HCT116 (cell line): Measurements from ENCODE around the gene HYI. TPM values are rescaled to one million over a fixed set of nuclear protein-coding genes. Genes with fewer than 3 reads are reported as not detected.

Experiments
- ATAC-seq: fragments of 200-7000 bp; cut with Tn5 transposase; 2 replicates; pipeline ENCODE4 v1.9.1; 2020; ENCODE audit warnings: mild to moderate bottlenecking, moderate library complexity
- BruUV-seq: library from RNA; stranded (reverse); fragments of 400-500 nt; replicated peaks from 2 replicates; lab custom pipeline; 2021; lab: Mats Ljungman, UMichigan
- CTCF ChIA-PET: fragments of 300-600 bp; sonication (Branson Sonifier 250); formaldehyde crosslinking; loops from one replicate; lab custom pipeline; 2021; ENCODE audit warnings: antibody characterized with exemption; lab: Charles Lee
- POLR2A ChIA-PET: fragments of 300-600, 350-600 bp; sonication (Branson Sonifier 250); formaldehyde crosslinking; loops from one replicate; lab custom pipeline; 2021; ENCODE audit warnings: antibody characterized with exemption; lab: Charles Lee
- RAD21 ChIA-PET, 2 experiments: fragments of 300-600 bp; sonication (Branson Sonifier 250); formaldehyde crosslinking; loops; one replicate each; lab custom pipeline; 2023; ENCODE audit warnings: low total read pairs in 2 of 2; ENCODE audit not compliant: uncharacterized antibody in 2 of 2, unreplicated experiment in 2 of 2, low non-redundant PET in 1 of 2; lab: Charles Lee
- DNase-seq: peaks from one replicate; pipeline ENCODE4 v3.0.0-alpha.2; 2010; ENCODE audit warnings: low read depth, low spot score
- H2AFZ ChIP-seq: fragments of 200-600 bp; shearing (Covaris generic), sonication (generic); 2 replicates; pipeline ENCODE4 v1.6.1; 2017; ENCODE audit warnings: low read depth, mixed run types, mixed read lengths, antibody characterized with exemption, low read length; ENCODE audit not compliant: poor library complexity, severe bottlenecking
- H3K27ac ChIP-seq: 2 replicates; pipeline ENCODE4 v1.5.1; 2012; ENCODE audit warnings: low read depth, low read length
- H3K27me3 ChIP-seq: fragments of 200-600 bp; sonication (generic); 2 replicates; pipeline ENCODE4 v1.6.1; 2016; ENCODE audit warnings: mixed run types, low read length, mixed read lengths; ENCODE audit not compliant: insufficient read depth
- H3K36me3 ChIP-seq, 2 experiments: fragments of 200-500 bp in 1 of 2; fragments of 200-600 bp in 1 of 2; sonication (Bioruptor generic) in 1 of 2; sonication (generic) in 1 of 2; 2 replicates each; pipeline versions ENCODE4 v1.5.1 to v1.6.1; 2014 to 2016; ENCODE audit warnings: low read length in 2 of 2, inconsistent platforms in 1 of 2, mixed read lengths in 1 of 2, mixed run types in 1 of 2; ENCODE audit not compliant: insufficient read depth in 2 of 2, control insufficient read depth in 1 of 2
- H3K4me1 ChIP-seq, 2 experiments: fragments of 200-600 bp in 1 of 2; sonication (generic) in 1 of 2; 2 replicates each; pipeline versions ENCODE4 v1.5.1 to v1.6.1; 2012 to 2017; ENCODE audit warnings: low read length in 2 of 2, inconsistent platforms in 1 of 2, mild to moderate bottlenecking in 1 of 2, mixed read lengths in 1 of 2, mixed run types in 1 of 2, moderate library complexity in 1 of 2; ENCODE audit not compliant: insufficient read depth in 2 of 2, control insufficient read depth in 1 of 2
- H3K4me2 ChIP-seq: fragments of 200-600 bp; sonication (generic); 2 replicates; pipeline ENCODE4 v1.6.1; 2017; ENCODE audit warnings: mixed run types, low read length, mixed read lengths
- H3K4me3 ChIP-seq, 2 experiments: fragments of 200-600 bp in 1 of 2; sonication (generic) in 1 of 2; replicated peaks in 1 of 2; 2 replicates each; pipeline ENCODE4 v1.5.1; 2011 to 2016; ENCODE audit warnings: low read length in 2 of 2, control low read depth in 1 of 2, low read depth in 1 of 2, mild to moderate bottlenecking in 1 of 2, mixed read lengths in 1 of 2, mixed run types in 1 of 2
- H3K79me2 ChIP-seq: fragments of 200-600 bp; sonication (generic); 2 replicates; pipeline ENCODE4 v1.6.1; 2017; ENCODE audit warnings: mild to moderate bottlenecking, mixed run types, low read length, moderate library complexity, mixed read lengths; ENCODE audit not compliant: insufficient read depth
- H3K9ac ChIP-seq: fragments of 200-600 bp; sonication (generic); 2 replicates; pipeline ENCODE4 v1.6.1; 2016; ENCODE audit warnings: low read length, mixed read lengths
- H3K9me2 ChIP-seq: fragments of 200-600 bp; sonication (generic), shearing (Covaris generic); 2 replicates; pipeline ENCODE4 v1.6.1; 2017; ENCODE audit warnings: mixed run types, mild to moderate bottlenecking, moderate library complexity; ENCODE audit not compliant: insufficient read depth
- H3K9me3 ChIP-seq, 2 experiments: fragments of 200-500 bp in 1 of 2; fragments of 200-600 bp in 1 of 2; sonication (Bioruptor generic) in 1 of 2; sonication (generic) in 1 of 2; 2 replicates each; pipeline ENCODE4 v1.6.1; 2014 to 2017; ENCODE audit warnings: low read length in 2 of 2, mixed read lengths in 2 of 2, inconsistent platforms in 1 of 2, low read depth in 1 of 2, mild to moderate bottlenecking in 1 of 2, mixed run types in 1 of 2, moderate library complexity in 1 of 2; ENCODE audit not compliant: control insufficient read depth in 1 of 2, insufficient read depth in 1 of 2
- H4K20me1 ChIP-seq: fragments of 200-600 bp; sonication (generic), shearing (Covaris generic); 2 replicates; pipeline ENCODE4 v1.6.1; 2017; ENCODE audit warnings: mixed run types, mild to moderate bottlenecking, moderate library complexity; ENCODE audit not compliant: insufficient read depth
- CEBPB ChIP-seq: IDR thresholded peaks from 2 replicates; pipeline ENCODE4 v1.6.1; 2012; ENCODE audit warnings: low read depth
- EGR1 ChIP-seq: IDR thresholded peaks from 2 replicates; pipeline ENCODE4 v1.6.1; 2012; ENCODE audit warnings: low read depth
- EZH2phosphoT487 ChIP-seq: fragments of 200-600 bp; IDR thresholded peaks from 2 replicates; pipeline ENCODE4 v1.6.1; 2018; ENCODE audit warnings: antibody characterized with exemption, borderline replicate concordance
- FOSL1 ChIP-seq: IDR thresholded peaks from 2 replicates; pipeline ENCODE4 v1.6.1; 2012; ENCODE audit warnings: low read depth
- JUND ChIP-seq: IDR thresholded peaks from 2 replicates; pipeline ENCODE4 v1.6.1; 2012
- SIN3A ChIP-seq: IDR thresholded peaks from 2 replicates; pipeline ENCODE4 v1.6.1; 2012; ENCODE audit warnings: low read depth
- SP1 ChIP-seq: IDR thresholded peaks from 2 replicates; pipeline ENCODE4 v1.6.1; 2012; ENCODE audit warnings: low read depth
- YY1 ChIP-seq: IDR thresholded peaks from 2 replicates; pipeline ENCODE4 v1.6.1; 2011; ENCODE audit warnings: low read length, low read depth, moderate library complexity, mild to moderate bottlenecking; ENCODE audit not compliant: insufficient replicate concordance; ENCODE audit errors: extremely low read depth
- ZNF274 ChIP-seq: fragments of 200-500 bp; sonication (Bioruptor generic); IDR thresholded peaks from 2 replicates; pipeline ENCODE4 v1.6.1; 2014; ENCODE audit warnings: mild to moderate bottlenecking, low read depth, low read length, inconsistent platforms
- intact Hi-C: fragments of 100-400 bp; cut with micrococcal nuclease; formaldehyde crosslinking; loops from 2 replicates; pipeline ENCODE4 v1.10.0; 2022
- total RNA-seq: library from RNA; stranded (reverse); gene quantifications from one replicate; pipeline ENCODE4 v1.2.1, GENCODE V29; 2021; ENCODE audit not compliant: unreplicated experiment
- TF ChIP-seq, protein P1 (sequence below): IDR thresholded peaks from 2 replicates; pipeline ENCODE4 v1.6.1; 2012; ENCODE audit warnings: low read depth
- TF ChIP-seq, protein P2 (sequence below): IDR thresholded peaks from 2 replicates; pipeline ENCODE4 v1.6.1; 2012
- TF ChIP-seq, protein P3 (sequence below): IDR thresholded peaks from 2 replicates; pipeline ENCODE4 v1.6.1; 2011; ENCODE audit warnings: mild to moderate bottlenecking, low read length, moderate library complexity; ENCODE audit not compliant: insufficient replicate concordance; ENCODE audit errors: extremely low read depth
- TF ChIP-seq, protein P4 (sequence below): IDR thresholded peaks from 2 replicates; pipeline ENCODE4 v1.6.1; 2012

Gene HYI
- total RNA-seq, 1 experiment from 2014 or later: 13.9 TPM

DNA sequence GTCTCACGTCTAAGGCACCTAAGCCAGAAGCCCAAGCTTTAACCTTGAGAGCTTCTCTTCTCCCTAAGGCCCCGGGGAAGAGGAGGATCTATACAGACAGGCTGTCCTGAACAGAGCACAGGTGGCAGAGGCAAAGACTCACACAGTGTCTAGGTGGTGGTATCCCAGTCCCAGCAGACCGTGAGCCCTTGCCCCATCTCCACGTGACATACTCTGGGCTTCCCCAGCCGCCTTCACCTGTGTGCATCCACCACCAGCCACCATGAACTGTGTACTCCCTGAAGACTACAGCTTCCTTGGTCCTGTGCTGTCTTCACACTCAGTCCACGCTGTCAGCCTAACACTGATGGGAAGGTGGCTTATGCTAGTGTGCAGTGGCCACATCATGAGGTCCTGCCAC lies 32.3 kb downstream of the HYI start:
- peaks cover 8 to 31% of the 10 kb centered on the region in 2 experiments for H3K4me1 ChIP-seq
- ATAC-seq (no peak), DNase-seq (no peak)
- H3K79me2 ChIP-seq: no peaks in the 10 kb centered on the region
- no peak overlapping the region for H3K4me2 ChIP-seq
- CTCF ChIA-PET: no interaction called here
- POLR2A ChIA-PET: no interaction called here
- RAD21 ChIA-PET: no interaction called here
- no peak overlapping the region for H2AFZ ChIP-seq
- no peaks in the 10 kb centered on the region for H4K20me1 ChIP-seq
- no peaks in the 10 kb centered on the region for H3K9me2 ChIP-seq
- no peak for TF ChIP-seq JUND
- TF ChIP-seq, protein P1, sequence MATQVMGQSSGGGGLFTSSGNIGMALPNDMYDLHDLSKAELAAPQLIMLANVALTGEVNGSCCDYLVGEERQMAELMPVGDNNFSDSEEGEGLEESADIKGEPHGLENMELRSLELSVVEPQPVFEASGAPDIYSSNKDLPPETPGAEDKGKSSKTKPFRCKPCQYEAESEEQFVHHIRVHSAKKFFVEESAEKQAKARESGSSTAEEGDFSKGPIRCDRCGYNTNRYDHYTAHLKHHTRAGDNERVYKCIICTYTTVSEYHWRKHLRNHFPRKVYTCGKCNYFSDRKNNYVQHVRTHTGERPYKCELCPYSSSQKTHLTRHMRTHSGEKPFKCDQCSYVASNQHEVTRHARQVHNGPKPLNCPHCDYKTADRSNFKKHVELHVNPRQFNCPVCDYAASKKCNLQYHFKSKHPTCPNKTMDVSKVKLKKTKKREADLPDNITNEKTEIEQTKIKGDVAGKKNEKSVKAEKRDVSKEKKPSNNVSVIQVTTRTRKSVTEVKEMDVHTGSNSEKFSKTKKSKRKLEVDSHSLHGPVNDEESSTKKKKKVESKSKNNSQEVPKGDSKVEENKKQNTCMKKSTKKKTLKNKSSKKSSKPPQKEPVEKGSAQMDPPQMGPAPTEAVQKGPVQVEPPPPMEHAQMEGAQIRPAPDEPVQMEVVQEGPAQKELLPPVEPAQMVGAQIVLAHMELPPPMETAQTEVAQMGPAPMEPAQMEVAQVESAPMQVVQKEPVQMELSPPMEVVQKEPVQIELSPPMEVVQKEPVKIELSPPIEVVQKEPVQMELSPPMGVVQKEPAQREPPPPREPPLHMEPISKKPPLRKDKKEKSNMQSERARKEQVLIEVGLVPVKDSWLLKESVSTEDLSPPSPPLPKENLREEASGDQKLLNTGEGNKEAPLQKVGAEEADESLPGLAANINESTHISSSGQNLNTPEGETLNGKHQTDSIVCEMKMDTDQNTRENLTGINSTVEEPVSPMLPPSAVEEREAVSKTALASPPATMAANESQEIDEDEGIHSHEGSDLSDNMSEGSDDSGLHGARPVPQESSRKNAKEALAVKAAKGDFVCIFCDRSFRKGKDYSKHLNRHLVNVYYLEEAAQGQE: no peak
- no peak for TF ChIP-seq EZH2phosphoT487
- TF ChIP-seq, protein P2, sequence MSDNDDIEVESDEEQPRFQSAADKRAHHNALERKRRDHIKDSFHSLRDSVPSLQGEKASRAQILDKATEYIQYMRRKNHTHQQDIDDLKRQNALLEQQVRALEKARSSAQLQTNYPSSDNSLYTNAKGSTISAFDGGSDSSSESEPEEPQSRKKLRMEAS: no peak
- TF ChIP-seq, protein P3, sequence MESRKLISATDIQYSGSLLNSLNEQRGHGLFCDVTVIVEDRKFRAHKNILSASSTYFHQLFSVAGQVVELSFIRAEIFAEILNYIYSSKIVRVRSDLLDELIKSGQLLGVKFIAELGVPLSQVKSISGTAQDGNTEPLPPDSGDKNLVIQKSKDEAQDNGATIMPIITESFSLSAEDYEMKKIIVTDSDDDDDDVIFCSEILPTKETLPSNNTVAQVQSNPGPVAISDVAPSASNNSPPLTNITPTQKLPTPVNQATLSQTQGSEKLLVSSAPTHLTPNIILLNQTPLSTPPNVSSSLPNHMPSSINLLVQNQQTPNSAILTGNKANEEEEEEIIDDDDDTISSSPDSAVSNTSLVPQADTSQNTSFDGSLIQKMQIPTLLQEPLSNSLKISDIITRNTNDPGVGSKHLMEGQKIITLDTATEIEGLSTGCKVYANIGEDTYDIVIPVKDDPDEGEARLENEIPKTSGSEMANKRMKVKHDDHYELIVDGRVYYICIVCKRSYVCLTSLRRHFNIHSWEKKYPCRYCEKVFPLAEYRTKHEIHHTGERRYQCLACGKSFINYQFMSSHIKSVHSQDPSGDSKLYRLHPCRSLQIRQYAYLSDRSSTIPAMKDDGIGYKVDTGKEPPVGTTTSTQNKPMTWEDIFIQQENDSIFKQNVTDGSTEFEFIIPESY: no peak
- no peak for TF ChIP-seq SIN3A
- no peak for TF ChIP-seq FOSL1
- no peak for TF ChIP-seq ZNF274
- no peak for TF ChIP-seq CEBPB
- no peak for TF ChIP-seq YY1
- TF ChIP-seq SP1: no peak
- TF ChIP-seq EGR1: no peak
- TF ChIP-seq, protein P4, sequence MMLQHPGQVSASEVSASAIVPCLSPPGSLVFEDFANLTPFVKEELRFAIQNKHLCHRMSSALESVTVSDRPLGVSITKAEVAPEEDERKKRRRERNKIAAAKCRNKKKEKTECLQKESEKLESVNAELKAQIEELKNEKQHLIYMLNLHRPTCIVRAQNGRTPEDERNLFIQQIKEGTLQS: no peak
- BruUV-seq: no TSS peak
- H3K36me3 ChIP-seq: peaks cover 13 to 24% of the 10 kb centered on the region in 2 experiments; a peak in 3 of 4 replicates
- H3K9me3 ChIP-seq: no peaks in the 10 kb centered on the region
- H3K4me3 ChIP-seq: no peak overlapping the region
- no peak overlapping the region for H3K9ac ChIP-seq
- H3K27ac ChIP-seq: no peak overlapping the region
- intact Hi-C loops: no loop called here
- no peaks in the 10 kb centered on the region for H3K27me3 ChIP-seq
